Posterior cingulate gyrus (tissue), 11 donors: Measurements from ENCODE around the gene FANCC.
A peak's percentile ranks its signal among the peaks of the same experiment; 100 is the strongest.

Experiments
- DNase-seq, 10 donors: peaks; one replicate each; pipeline versions ENCODE4 v3.0.0 to v3.0.0-alpha.2; 2020 to 2021; ENCODE audit warnings: mixed read lengths in 3 of 10
- intact Hi-C: fragments of 100-400 bp; cut with DNase I; formaldehyde crosslinking; loops from one replicate; pipeline ENCODE4 v1.15.1; 2023

FANCC gene

DNA sequence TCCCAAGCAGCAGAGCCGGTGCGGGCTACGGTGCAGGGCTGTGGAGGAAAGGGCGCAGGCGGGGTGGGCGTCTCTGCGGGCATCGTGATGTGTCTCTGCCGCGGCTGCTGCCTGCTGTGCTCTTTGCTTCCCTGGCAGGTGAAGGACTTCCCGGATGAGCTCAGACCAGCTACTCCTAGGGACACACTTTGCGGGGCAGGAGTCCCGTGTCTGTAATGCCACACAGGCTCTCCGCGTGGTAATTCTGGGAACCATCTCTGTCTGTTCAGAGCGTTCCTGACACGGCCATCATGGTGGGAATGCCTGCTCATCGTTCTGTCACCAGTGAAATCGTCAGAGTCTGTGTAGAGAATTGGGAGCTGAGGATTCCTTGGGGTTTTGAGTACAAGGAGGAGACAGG lies 235.5 kb downstream of the FANCC start:
- intact Hi-C loops = no loop called here
- DNase-seq = peak in 4 of 10 donors; percentile 18 to 83 (median 40)

DNA sequence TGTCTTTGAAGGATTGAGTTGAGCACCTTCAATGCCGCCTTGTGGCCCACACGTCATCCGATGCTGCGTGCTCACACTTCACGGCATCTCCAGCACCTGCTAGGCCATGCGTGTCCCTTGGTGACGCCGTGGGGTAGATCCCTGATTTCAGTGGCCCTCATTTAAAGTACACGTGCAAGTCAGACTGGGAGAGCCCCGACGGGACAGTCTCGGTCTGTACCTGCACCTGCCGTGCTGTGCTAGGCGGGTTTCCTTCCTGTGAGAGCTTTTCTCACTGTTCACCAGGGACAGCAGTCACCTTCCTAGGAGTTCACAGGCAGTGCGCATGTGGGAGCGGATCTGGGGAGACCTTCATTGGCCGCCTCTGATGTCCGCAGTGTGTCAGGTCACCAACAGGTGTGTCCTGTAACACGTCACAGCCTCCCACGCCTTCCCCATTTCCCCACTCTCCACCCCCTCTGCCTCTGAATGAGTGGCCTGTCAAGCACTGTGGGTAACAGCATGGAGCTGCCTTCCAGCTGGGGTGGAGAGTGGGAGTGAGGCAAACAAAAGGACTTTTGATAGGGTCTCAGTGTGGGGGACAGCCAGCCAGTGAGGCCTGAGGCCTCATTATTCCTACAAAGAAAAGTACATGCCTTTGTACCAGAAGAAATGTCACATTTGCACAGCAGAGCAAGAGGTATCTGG lies 236.4 kb downstream of the FANCC start:
- peak in 8 of 10 donors; percentile 62 to 96 (median 78) for DNase-seq
- intact Hi-C loops = no loop called here

DNA sequence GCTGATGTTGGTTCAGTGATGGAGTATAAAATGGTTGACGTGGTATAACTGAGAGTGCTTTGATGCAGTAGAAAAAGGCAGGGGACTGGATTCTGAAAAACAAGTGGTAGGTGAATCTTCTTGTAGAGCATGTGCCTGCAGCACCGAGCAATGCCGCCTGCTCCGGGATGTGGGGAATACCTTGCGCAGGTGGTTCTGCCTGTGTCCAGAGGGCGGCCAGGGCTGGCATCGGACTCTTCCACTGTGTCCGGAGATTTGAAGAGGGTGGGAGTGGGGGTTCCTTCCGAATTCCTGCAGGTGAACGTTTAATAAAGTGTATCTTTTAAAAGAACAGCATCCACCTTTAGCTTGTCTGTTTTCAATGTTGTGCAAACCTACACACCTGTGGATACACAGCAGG lies 238.0 kb downstream of the FANCC start:
- peak in 3 of 10 donors; percentile 16 to 49 (median 37) for DNase-seq
- intact Hi-C loops = no loop called here

DNA sequence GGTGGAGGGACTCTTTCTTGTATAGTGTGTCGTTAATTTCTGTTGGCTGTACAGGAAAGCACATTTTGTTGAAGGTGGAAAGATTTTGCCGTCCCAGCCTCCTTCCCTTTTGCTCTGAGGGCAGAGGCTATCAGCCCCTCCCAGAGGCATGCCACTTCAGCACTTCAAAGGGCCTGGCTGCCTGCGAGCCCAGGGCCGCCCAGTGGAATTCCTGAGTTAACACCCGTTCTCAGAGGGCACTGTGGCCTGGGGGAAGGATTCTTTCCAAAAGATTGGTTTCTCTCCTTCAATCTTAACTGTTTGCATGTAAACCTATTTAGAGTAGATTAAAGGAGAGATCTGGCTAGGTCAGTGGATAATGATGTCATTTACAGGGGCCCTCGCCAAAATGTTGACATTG lies 238.6 kb downstream of the FANCC start:
- intact Hi-C loops = no loop called here
- DNase-seq = peak in 4 of 10 donors; percentile 25 to 86 (median 54)

DNA sequence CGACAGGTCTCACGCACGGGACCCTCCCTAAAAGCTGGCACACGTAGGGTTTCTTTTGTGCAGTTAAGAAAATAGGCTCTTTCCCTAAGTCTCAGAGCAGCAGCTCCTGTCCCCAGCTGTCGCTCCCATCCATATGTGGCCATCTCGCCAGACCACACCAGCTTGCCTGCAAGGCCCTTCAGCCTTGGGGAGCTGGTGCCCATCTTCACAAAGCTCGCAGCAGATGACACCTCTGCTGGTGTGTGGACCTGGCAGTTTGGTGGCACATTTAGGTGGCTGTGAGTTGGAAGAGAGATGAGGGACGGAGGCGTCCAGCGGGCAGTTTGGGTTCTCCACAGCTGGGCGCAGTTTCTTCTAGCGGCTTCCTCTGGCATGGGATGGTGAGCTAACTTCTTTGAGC lies 239.0 kb downstream of the FANCC start:
- intact Hi-C loops = no loop called here
- peak in 3 of 10 donors; percentile 25 to 73 (median 68) for DNase-seq

GRCh38 chr9:95077766-95078370 lies 239.6 kb downstream of the FANCC start:
- peak in 5 of 10 donors; percentile 22 to 92 (median 65) for DNase-seq
- intact Hi-C loops = no loop called here

GRCh38 chr9:95077053-95077765 lies 240.3 kb downstream of the FANCC start:
- DNase-seq = peak in 4 of 10 donors; percentile 60 to 94 (median 78)
- intact Hi-C loops = no loop called here

- intact Hi-C loops = no loop called here
- DNase-seq = no peak
These were observed 240.8 kb downstream of the FANCC start for GRCh38 chr9:95076696-95077052.

- peak in 2 of 10 donors; percentile 62 to 72 for DNase-seq
- intact Hi-C loops = no loop called here
These were observed 241.8 kb downstream of the FANCC start for GRCh38 chr9:95075700-95076099.

DNA sequence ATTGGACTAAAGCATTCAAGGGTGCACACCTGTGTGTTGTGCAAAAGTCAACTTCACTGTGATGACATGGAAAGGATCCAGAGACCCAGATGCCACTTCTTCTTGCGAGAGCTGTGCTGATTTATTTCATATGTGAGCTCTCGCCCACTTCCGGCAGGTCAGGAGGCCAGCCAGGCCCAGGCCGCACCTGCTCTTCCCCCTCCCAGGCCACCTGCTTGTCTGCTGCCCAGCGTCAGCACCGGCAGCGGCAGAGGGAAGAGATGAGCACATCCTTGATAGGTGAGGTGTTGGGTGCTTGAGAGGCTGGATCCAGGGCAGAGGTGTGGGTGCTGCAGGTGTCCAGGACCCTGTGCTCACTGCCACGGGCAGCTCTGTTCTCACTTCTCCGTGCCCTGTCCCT lies 242.9 kb downstream of the FANCC start:
- DNase-seq = peak in 2 of 10 donors; percentile 40 to 63
- intact Hi-C loops = no loop called here

DNA sequence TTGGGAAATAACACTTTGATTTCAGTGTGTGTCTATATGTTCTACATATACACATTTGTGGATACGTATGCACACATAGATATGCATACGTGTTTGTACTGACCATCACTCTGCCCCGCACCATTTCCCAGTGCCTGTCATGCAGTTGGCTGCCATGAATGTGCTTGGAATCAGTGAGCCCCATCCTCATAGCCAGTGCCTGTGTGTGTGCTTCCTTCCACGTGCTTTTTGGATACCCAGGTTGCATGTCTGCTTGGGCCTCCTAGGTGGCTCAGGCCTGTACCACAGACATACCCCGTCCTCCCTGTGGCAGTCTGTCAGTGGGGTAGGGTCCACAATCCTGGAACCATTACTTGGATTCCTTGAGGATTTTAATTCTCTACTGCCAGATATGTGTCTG lies 243.6 kb downstream of the FANCC start:
- intact Hi-C loops = no loop called here
- DNase-seq = peak in 2 of 10 donors; percentile 23 to 52

DNA sequence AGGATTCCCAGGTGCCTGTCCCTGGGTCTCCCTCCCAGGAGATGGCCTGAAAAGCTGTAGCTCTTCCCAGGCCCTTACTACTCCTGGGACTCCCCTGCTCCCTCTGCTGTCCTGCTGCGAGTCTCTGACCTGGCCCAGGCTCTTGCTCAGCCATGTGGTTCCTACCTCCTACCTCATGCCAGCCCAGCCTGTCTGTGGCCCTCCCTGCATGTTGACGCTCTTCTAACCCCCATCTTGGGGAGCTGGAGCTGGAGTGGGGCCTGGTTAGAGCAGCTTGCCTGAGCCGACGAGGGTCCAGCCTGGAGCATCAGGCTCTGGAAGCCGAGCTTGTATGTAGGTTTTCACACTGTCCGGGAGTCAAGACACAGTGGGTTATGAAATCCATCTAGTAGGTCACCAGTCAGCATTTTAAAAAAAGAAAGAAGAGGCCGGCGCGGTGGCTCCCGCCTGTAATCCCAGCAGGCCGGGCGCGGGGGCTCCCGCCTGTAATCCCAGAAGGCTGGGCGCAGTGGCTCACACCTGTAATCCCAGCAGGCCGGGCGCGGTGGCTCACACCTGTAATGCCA lies 244.4 kb downstream of the FANCC start:
- intact Hi-C loops = no loop called here

GRCh38 chr9:95071925-95072324 lies 245.6 kb downstream of the FANCC start:
- DNase-seq = peak in 1 of 10 donors; percentile 53
- intact Hi-C loops = no loop called here

More for the DNA sequence above, 244.4 kb downstream of the FANCC start:
- peak in 3 of 10 donors; percentile 17 to 84 (median 66) for DNase-seq

GRCh38 chr9:95071450-95071849 lies 246.1 kb downstream of the FANCC start:
- intact Hi-C loops = no loop called here
- DNase-seq = no peak

- DNase-seq = peak in 2 of 10 donors; percentile 72 to 85
- intact Hi-C loops = no loop called here
These were observed 246.9 kb downstream of the FANCC start for GRCh38 chr9:95070549-95071021.

- intact Hi-C loops = no loop called here
- DNase-seq = no peak
These were observed 249.6 kb downstream of the FANCC start for GRCh38 chr9:95067897-95068296.

GRCh38 chr9:95067057-95067456 lies 250.5 kb downstream of the FANCC start:
- intact Hi-C loops = no loop called here

DNA sequence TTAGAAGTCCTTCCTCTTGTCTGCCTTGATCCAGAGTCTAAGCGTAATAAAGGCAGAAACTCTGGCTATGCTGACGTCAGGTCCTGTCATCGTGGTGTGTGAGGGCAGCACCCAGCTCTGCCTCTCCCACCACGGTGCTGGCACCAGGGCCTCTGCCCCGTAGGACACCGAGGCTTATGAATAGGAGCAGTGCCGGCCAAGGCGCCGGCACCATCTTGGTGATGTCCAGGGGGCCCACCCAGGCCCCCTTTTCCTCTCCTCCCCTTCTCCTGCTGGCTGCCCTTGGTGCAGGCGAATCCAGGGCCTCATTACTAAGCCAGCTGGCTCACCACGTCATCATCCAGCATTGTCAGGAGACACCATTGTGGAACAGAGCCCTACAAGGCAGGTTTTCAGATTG lies 252.3 kb downstream of the FANCC start:
- intact Hi-C loops = no loop called here
- peak in 2 of 10 donors; percentile 71 to 85 for DNase-seq

More at GRCh38 chr9:95067057-95067456, 250.5 kb downstream of the FANCC start:
- no peak for DNase-seq

GRCh38 chr9:95063300-95063699 lies 254.2 kb downstream of the FANCC start:
- DNase-seq = no peak
- intact Hi-C loops = no loop called here

DNA sequence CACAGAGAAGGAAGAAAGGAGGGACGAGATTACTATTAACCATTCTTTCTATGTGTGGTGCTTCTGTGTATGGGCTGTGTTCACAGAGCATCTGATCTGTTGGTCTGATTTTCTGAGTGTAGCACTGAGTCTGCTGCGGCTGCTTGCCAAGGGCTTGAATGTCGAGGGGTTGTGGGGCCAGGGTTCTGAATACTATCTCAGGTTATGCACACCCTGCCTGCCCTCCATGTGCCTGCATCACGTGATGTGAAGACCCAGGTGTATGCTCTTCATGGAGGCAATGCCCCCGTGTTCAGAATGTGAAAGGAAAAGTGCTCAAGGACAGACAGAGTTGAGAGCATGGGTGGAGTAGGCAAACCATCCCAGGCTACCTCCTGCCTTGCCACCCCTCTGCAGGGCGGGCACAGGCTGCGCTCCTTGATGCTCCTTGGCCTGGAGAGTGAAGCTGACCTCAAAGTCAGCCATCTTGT lies 254.9 kb downstream of the FANCC start:
- intact Hi-C loops = no loop called here
- DNase-seq = no peak
